A375 (cell line): Measurements from ENCODE around the gene RPF1. TPM values are rescaled to one million over a fixed set of nuclear protein-coding genes. Genes with fewer than 3 reads are reported as not detected.

Source experiments
- total RNA-seq: library from RNA; depleted of rRNA; stranded (reverse); fragments of >200 nt; shearing (Covaris generic); gene quantifications from 2 replicates; pipeline ENCODE4 v1.2.3, GENCODE V29; 2014; rRNA removed

The RPF1 gene
- 74.6 and 77.9 TPM in 2 replicates for total RNA-seq

GRCh38 chr1:84478876-84479868 lies at the start of gene RPF1:
Gene RPF1 (plus strand): TSS chr1:84479266. CDS start chr1:84479282, 16 bp downstream.

DNA sequence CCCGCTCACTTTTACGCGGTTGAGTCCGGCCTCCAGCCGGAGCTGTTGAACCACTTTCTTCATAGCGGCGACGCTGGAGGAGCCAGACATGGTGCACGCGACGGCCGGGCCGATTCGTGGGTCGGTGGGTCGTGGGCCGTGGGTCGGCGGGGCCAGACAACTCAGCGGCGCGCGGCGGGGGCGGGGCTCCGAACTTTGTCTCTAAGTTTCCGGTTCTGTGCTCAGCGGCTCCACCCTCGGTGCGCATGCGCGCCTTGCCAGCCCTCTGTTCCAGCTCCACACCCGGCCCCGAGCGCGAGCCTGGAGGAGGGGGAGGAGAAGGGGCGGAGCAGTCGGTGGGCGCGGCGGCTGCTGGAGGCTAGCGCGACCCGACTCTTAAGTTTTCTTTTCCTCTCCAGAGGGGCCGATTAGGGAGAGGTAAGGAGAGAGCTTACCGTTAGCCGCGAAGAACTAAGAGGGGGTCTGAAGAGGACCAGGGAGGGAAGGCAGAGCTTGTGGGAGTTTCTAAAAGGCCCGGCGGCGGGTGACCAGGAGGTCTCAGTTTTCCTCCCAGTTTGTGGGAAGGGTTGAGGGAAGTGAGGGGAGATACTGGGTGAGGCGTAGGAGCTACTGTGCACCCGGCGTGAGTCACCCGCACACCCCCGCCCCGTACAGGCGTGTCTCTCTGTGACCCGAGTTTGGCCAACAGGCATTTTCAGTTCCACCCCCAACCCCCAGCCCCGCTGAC lies 27.1 kb downstream of the RPF1 start, which contains the start of the genes GNG5 and SPATA1:
TSS of gene GNG5 (minus strand) at position 580 of the 727 bp plus-strand sequence. CDS start at position 90, 490 bp downstream.
TSS of gene SPATA1 (plus strand) at position 385 of the 727 bp plus-strand sequence. CDS start 9,974 bp downstream, outside the sequence.

Other genes with a start within 250 kb of the RPF1 start
- 0.53 and 0.61 TPM in 2 replicates for gene SAMD13, start 177.6 kb upstream of the RPF1 start, total RNA-seq
- not detected in 2 replicates for gene DNASE2B, start 80.8 kb upstream of the RPF1 start, total RNA-seq
- 0.98 TPM in 1 of 2 replicates, not detected in the other for gene SPATA1, start 27.1 kb downstream of the RPF1 start, total RNA-seq
- gene GNG5, start 27.3 kb downstream of the RPF1 start, total RNA-seq, result 14.8 and 24.7 TPM in 2 replicates
- 3.5 and 4.4 TPM in 2 replicates for gene CTBS, start 95.2 kb downstream of the RPF1 start, total RNA-seq
- gene SSX2IP, start 211.2 kb downstream of the RPF1 start, total RNA-seq, result 14.9 and 18.2 TPM in 2 replicates